Neural cell (in vitro differentiated cells): ENCODE results near the gene HOXA5. TPM values are rescaled to one million over a fixed set of nuclear protein-coding genes. Genes with fewer than 3 reads are reported as not detected.

Source experiments
- H2AFZ ChIP-seq: fragments of 200-600, 300-800 bp; sonication (generic), shearing (Covaris generic); 2 replicates; pipeline ENCODE4 v1.6.0; 2014; ENCODE audit warnings: low read depth, mild to moderate bottlenecking, antibody characterized with exemption, low read length, moderate library complexity
- H3F3A ChIP-seq: fragments of 200-600 bp; shearing (Covaris generic); 2 replicates; pipeline ENCODE4 v1.6.1; 2016; ENCODE audit warnings: mild to moderate bottlenecking, moderate library complexity, mixed read lengths, antibody characterized with exemption, low read length; ENCODE audit not compliant: insufficient read depth, poor library complexity, severe bottlenecking
- H3K27ac ChIP-seq: fragments of 200-600, 300-800 bp; sonication (generic), shearing (Covaris generic); 2 replicates; pipeline ENCODE4 v1.5.1; 2014; ENCODE audit warnings: mild to moderate bottlenecking, low read length, moderate library complexity
- H3K27me3 ChIP-seq: fragments of 300-800, 200-600 bp; sonication (generic), shearing (Covaris generic); 2 replicates; pipeline ENCODE4 v1.6.0; 2014; ENCODE audit warnings: mild to moderate bottlenecking, low read depth, low read length, moderate library complexity; ENCODE audit not compliant: insufficient read depth
- H3K36me3 ChIP-seq: fragments of 300-800, 200-600 bp; sonication (generic), shearing (Covaris generic); 2 replicates; pipeline ENCODE4 v1.5.1; 2014; ENCODE audit warnings: mild to moderate bottlenecking, antibody characterized with exemption, low read length, moderate library complexity; ENCODE audit not compliant: insufficient read depth
- H3K4me2 ChIP-seq: fragments of 300-800, 200-600 bp; sonication (generic), shearing (Covaris generic); 2 replicates; pipeline ENCODE4 v1.6.0; 2014; ENCODE audit warnings: mild to moderate bottlenecking, low read length
- H3K4me3 ChIP-seq: fragments of 300-800, 200-600 bp; sonication (generic), shearing (Covaris generic); 2 replicates; pipeline ENCODE4 v1.5.1; 2014; ENCODE audit warnings: mild to moderate bottlenecking, low read length, moderate library complexity
- H3K79me2 ChIP-seq: fragments of 200-600 bp; shearing (Covaris generic); replicated peaks from 2 replicates; pipeline ENCODE4 v1.6.0; 2014; ENCODE audit warnings: mild to moderate bottlenecking, low read length, moderate library complexity; ENCODE audit not compliant: insufficient read depth
- H3K9ac ChIP-seq: fragments of 300-800, 200-600 bp; sonication (generic), shearing (Covaris generic); 2 replicates; pipeline ENCODE4 v1.6.1; 2016; ENCODE audit warnings: mild to moderate bottlenecking, low read length, mixed read lengths
- H3K9me2 ChIP-seq: fragments of 200-600 bp; shearing (Covaris generic); 2 replicates; pipeline ENCODE4 v1.6.1; 2016; ENCODE audit warnings: mild to moderate bottlenecking, low read length, mixed read lengths; ENCODE audit not compliant: insufficient read depth
- H3K9me3 ChIP-seq: fragments of 200-600, 300-800 bp; sonication (generic), shearing (Covaris generic); 2 replicates; pipeline ENCODE4 v1.6.1; 2016; ENCODE audit warnings: mild to moderate bottlenecking, mixed run types, low read length, moderate library complexity, mixed read lengths
- H4K20me1 ChIP-seq: fragments of 200-600 bp; shearing (Covaris generic); 2 replicates; pipeline ENCODE4 v1.6.1; 2016; ENCODE audit warnings: mild to moderate bottlenecking, mixed run types; ENCODE audit not compliant: insufficient read depth
- EP300 ChIP-seq: fragments of 450-650 bp; conservative IDR thresholded peaks from 2 replicates; pipeline ENCODE4 v1.6.1; 2014; ENCODE audit warnings: antibody characterized with exemption, mild to moderate bottlenecking, moderate library complexity; ENCODE audit not compliant: poor library complexity, severe bottlenecking
- EZH2 ChIP-seq: fragments of 200-600, 300-800 bp; shearing (Covaris generic), sonication (generic); IDR thresholded peaks from 2 replicates; pipeline ENCODE4 v1.6.1; 2014; ENCODE audit warnings: antibody characterized with exemption, low read length, borderline replicate concordance, mild to moderate bottlenecking; ENCODE audit not compliant: insufficient read depth, poor library complexity, severe bottlenecking
- MXI1 ChIP-seq: fragments of 450-650 bp; conservative IDR thresholded peaks from 2 replicates; pipeline ENCODE4 v1.6.1; 2014; ENCODE audit warnings: antibody characterized with exemption, mild to moderate bottlenecking; ENCODE audit not compliant: poor library complexity, severe bottlenecking
- POLR2AphosphoS5 ChIP-seq: IDR thresholded peaks from 2 replicates; pipeline ENCODE4 v1.6.1; 2012
- RAD21 ChIP-seq: fragments of 450-650 bp; conservative IDR thresholded peaks from 2 replicates; pipeline ENCODE4 v1.6.1; 2014; ENCODE audit warnings: antibody characterized with exemption, mild to moderate bottlenecking, moderate library complexity
- REST ChIP-seq: IDR thresholded peaks from 2 replicates; pipeline ENCODE4 v1.6.1; 2012; ENCODE audit warnings: borderline replicate concordance
- SMC3 ChIP-seq: fragments of 450-650 bp; conservative IDR thresholded peaks from 2 replicates; pipeline ENCODE4 v1.6.1; 2014; ENCODE audit warnings: antibody characterized with exemption, mild to moderate bottlenecking, moderate library complexity; ENCODE audit not compliant: poor library complexity
- TAF1 ChIP-seq: IDR thresholded peaks from 2 replicates; pipeline ENCODE4 v1.6.1; 2012; ENCODE audit warnings: low read depth
- polyA plus RNA-seq: library from polyadenylated mRNA; depleted of rRNA; stranded (reverse); fragments of >200 nt; gene quantifications from 2 replicates; pipeline ENCODE4 v1.2.3, GENCODE V29; 2014
- TF ChIP-seq, protein P1 (sequence below): fragments of 450-650 bp; IDR thresholded peaks from 2 replicates; pipeline ENCODE4 v1.5.1; 2014; ENCODE audit warnings: antibody characterized with exemption, mild to moderate bottlenecking, moderate library complexity; ENCODE audit not compliant: poor library complexity, severe bottlenecking

The HOXA5 gene
- polyA plus RNA-seq, 1 donor from 2014 or later = not detected

DNA sequence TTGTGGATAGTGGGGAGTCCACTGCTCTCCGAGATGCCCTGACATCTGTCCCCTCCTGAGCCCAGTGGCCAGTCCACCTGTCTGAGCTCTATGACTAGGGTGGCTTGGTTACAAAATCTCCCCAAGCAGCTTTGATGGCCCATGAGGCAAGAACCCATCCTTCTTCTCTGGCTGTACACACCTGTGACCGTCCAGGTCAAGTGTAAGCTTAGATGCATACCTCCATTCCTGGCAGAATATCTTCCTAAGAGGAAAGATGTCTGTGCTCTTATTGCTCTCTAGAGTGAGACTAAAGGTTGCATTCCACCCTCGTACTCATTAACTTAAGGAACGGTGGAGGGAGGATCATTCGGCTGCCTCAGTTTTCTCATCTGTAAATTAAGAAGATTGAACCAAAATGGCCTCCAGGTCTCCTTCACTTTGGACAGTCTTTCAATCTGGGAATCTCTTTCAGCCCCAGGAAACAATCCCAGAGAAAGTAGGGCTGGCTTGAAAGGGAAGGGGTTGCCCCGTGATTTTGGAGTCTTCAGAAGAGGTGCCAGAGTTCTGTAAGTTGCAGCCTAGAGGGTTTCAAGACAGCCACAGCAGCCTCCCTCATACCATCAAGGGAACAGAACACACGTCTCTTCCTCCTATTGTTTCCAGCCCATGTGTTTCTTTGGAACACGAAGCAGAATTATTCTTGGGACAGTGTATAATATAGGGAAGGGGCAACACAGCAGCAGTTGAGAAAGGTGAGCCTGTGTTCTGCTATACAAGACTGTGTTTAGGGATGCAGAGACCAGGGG lies 18.4 kb downstream of the HOXA5 start:
- no peak overlapping the region for H3K4me3 ChIP-seq
- no peaks in the 10 kb centered on the region for H3K36me3 ChIP-seq
- H3K79me2 ChIP-seq = no peaks in the 10 kb centered on the region
- H3K9me3 ChIP-seq = peaks cover 18% of the 10 kb centered on the region
- H2AFZ ChIP-seq = no peak overlapping the region
- no peaks in the 10 kb centered on the region for H4K20me1 ChIP-seq
- no peak overlapping the region for H3K4me2 ChIP-seq
- H3K9ac ChIP-seq = no peak overlapping the region
- H3K27me3 ChIP-seq = peaks cover 99% of the 10 kb centered on the region
- no peaks in the 10 kb centered on the region for H3K9me2 ChIP-seq
- no peaks in the 10 kb centered on the region for H3F3A ChIP-seq
- no peak for TF ChIP-seq POLR2AphosphoS5
- TF ChIP-seq TAF1 = no peak
- TF ChIP-seq, protein P1, sequence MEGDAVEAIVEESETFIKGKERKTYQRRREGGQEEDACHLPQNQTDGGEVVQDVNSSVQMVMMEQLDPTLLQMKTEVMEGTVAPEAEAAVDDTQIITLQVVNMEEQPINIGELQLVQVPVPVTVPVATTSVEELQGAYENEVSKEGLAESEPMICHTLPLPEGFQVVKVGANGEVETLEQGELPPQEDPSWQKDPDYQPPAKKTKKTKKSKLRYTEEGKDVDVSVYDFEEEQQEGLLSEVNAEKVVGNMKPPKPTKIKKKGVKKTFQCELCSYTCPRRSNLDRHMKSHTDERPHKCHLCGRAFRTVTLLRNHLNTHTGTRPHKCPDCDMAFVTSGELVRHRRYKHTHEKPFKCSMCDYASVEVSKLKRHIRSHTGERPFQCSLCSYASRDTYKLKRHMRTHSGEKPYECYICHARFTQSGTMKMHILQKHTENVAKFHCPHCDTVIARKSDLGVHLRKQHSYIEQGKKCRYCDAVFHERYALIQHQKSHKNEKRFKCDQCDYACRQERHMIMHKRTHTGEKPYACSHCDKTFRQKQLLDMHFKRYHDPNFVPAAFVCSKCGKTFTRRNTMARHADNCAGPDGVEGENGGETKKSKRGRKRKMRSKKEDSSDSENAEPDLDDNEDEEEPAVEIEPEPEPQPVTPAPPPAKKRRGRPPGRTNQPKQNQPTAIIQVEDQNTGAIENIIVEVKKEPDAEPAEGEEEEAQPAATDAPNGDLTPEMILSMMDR = no peak
- no peak for TF ChIP-seq REST
- no peak for TF ChIP-seq MXI1
- TF ChIP-seq RAD21 = no peak
- no peak for TF ChIP-seq EZH2
- TF ChIP-seq EP300 = no peak
- no peak for TF ChIP-seq SMC3
- H3K27ac ChIP-seq = no peak overlapping the region

- Histone ChIP-seq H3K4me2 (no peak overlapping the region), H3K4me3 (no peak overlapping the region), H2AFZ (no peak overlapping the region), H4K20me1 (no peaks in the 10 kb centered on the region), H3K9me2 (no peaks in the 10 kb centered on the region), H3K9ac (no peak overlapping the region), H3F3A (no peaks in the 10 kb centered on the region), H3K27ac (no peak overlapping the region), H3K36me3 (no peaks in the 10 kb centered on the region), H3K79me2 (no peaks in the 10 kb centered on the region), H3K27me3 (peaks cover 100% of the 10 kb centered on the region), H3K9me3 (peaks cover 13% of the 10 kb centered on the region)
- TF ChIP-seq, protein P1 = no peak
- TF ChIP-seq EZH2 = peak; percentile 42
These were observed 19.2 kb downstream of the HOXA5 start for GRCh38 chr7:27124096-27124901.
